ENCODE measurements around the gene ZNF675.
"Not testable (repeated sequence)": the region's sequence is repeated elsewhere in the genome, so short reads cannot be mapped to it uniquely, and the experiment has no call there.

Gene ZNF675

DNA sequence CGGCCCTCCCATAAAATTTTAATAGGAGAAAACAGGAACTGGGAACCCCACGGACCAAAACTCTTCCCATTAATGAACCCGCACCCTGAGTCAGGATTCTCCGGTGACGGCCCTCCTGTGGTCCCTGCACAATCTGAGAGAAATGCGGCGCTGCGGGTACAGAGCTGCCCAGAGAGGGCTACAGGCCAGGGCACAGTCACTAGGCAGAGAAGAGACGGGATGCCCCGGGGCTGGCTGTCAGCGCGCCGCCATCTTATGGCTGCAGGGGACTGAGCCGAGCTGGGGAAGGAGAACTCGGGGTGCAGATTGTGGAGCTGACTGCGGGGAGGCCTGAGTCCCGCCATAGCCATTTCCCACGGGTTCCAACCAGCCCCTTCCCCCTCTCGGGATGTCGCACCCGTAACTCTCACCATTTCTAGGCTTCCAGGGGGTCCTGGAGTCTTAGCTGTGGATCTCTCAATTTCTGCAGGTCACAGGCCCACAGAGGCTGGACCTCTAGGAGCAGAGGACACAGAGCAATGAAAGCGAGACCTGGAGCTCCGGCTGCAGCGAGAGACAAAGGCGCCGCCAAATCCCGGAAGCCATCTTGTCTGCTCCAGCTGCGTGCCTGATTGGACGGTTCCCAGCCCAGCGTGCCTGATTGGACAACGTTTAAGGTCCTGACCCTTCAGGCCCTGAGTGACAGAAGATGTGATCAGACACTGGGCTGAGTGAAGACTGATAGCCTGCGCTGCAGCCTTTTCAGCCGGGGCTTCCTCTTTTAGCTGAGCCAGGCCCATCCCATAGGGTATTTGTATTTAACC is at the start of gene ZNF675:
ZNF675 (minus strand) TSS at position 592 of the 803 bp plus-strand sequence; CDS start at position 413, 179 bp downstream.
- DNase-seq (ENCODE audit: low read depth in 2 of 2) = peak; percentile 55 to 68

DNA sequence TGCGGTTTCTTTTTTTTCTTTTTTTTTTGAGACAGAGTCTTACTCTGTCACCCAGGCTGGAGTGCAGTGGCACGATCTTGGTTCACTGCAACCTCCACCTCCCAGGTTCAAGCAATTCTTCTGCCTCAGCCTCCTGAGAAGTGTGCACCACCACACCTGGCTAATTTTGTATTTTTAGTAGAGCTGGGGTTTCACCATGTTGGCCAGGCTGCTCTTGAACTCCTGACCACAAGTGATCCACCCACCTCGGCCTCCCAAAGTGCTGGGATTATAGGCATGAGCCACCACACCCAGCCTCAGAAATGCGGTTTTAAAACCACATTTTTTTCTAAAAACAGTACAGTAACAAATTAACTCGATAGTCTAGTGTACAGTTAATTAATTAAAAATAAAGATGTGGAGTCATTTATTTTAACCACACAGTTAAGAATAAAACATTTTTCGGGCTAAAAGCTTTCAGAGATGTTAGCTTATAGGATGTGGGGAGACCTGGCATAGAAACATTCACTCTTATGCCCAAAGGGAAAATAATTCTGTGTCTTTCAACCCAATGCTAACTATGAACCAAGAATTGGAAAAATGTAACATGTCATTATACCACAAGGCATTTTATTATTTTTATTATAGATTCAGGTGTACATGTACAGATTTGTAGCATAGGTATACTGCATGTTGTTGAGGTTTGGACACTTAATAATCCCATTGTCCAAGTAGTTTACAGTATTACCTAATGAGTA is 43.9 kb upstream of the ZNF675 start:
- not testable (repeated sequence) for DNase-seq (ENCODE audit: low read depth in 2 of 2)

DNA sequence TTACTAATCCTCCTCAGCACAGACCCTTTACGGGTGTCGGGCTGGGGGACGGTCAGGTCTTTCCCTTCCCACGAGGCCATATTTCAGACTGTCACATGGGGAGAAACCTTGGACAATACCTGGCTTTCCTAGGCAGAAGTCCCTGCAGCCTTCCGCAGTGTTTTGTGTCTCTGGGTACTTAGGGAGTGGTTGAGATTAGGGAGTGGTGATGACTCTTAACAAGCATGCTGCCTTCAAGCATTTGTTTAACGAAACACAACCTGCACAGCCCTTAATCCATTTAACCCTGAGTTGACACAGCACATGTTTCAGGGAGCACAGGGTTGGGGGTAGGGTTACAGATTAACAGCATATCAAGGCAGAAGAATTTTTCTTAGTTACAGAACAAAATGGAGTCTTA is 37.1 kb upstream of the ZNF675 start:
- DNase-seq (ENCODE audit: low read depth in 2 of 2) = not testable (repeated sequence)

DNA sequence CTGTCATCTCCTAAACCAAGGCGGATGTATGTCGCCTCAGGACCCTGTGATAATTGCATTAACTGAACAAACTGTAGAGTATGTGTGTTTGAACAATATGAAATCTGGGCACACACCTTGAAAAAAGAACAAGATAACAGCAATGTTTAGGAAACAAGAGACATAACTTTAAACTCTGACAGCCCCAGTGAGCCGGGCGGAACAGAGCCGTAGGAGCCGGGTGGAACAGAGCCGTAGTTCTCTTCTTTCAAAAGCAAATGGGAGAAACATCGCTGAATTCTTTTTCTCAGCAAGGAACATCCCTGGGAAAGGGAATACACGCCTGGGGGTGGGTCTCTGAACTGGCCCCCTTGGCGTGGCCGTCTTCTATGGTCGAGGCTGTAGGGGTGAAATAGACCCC is 31.8 kb upstream of the ZNF675 start:
- DNase-seq (ENCODE audit: low read depth in 2 of 2) = no peak

DNA sequence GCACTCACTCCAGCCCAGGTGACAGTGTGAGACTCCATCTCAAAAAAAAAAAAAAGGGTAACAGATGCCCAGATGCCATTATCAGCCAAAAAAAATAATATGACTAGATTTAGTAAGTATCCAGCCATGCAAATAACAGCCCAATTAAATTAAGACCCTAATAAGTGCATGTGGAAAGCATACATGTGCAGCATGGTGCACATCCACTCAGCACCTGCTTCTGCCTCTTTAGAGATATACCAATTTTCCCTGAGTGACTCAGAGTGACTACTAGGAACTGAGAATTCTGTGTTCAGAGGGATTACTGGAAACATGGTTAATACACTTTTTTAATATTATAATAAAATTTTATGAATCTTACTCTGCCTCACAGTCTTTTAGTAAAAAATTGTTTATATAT is 29.8 kb upstream of the ZNF675 start:
- no peak for DNase-seq (ENCODE audit: low read depth in 2 of 2)

DNA sequence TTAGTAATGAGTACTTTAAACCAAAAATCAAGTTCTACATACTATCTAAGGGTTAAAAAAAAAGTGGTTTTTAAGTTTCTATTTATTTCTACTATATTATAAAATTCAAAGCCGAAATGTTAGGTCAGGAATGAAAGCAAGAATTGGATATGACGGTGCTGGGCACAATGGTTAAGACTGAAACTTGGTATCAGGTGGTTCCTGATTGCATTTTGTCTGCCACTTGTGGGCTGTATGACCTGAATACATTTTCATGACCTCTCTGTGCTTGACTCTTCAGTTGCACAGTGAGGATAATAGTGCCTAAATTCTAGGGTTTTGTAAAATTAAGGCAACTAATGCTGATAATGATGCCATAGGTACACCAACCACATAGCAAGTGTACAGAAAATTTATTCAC is 22.3 kb upstream of the ZNF675 start:
- DNase-seq (ENCODE audit: low read depth in 2 of 2) = no peak

DNA sequence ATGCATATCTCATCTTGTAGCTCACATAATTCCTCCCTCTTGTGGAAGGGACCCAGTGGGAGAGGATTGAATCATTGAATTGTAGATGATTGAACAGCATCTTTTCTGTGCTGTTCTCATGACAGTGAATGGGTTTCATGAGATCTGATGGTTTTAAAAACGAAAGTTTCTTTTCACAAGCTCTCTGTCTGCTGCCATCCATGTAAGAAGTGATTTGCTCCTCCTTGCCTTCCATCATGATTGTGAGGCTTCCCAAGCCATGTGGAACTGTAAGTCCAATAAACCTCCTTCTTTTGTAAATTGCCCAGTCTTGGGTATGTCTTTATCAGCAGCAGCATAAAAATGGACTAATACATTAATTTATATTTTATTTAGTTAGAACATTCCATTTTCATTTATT is 19.6 kb upstream of the ZNF675 start:
- DNase-seq (ENCODE audit: low read depth in 2 of 2) = no peak

DNA sequence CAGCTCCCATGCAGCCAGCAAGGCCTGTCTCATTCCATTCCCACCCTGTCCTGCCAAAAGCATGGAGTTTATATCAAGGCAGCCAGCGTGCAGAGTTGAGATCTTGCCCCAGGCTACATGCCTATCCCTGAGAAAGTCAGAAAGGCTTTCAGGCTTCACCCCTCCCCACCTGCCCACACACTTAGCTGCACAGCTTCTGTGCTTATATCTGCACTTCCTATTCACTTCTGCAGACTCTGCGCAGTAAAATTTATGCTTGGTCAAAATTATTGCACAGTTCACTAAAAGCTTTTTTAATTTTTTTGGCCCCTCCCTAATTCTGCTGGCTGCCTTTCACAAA is 12.5 kb upstream of the ZNF675 start:
- no peak for DNase-seq (ENCODE audit: low read depth in 2 of 2)

DNA sequence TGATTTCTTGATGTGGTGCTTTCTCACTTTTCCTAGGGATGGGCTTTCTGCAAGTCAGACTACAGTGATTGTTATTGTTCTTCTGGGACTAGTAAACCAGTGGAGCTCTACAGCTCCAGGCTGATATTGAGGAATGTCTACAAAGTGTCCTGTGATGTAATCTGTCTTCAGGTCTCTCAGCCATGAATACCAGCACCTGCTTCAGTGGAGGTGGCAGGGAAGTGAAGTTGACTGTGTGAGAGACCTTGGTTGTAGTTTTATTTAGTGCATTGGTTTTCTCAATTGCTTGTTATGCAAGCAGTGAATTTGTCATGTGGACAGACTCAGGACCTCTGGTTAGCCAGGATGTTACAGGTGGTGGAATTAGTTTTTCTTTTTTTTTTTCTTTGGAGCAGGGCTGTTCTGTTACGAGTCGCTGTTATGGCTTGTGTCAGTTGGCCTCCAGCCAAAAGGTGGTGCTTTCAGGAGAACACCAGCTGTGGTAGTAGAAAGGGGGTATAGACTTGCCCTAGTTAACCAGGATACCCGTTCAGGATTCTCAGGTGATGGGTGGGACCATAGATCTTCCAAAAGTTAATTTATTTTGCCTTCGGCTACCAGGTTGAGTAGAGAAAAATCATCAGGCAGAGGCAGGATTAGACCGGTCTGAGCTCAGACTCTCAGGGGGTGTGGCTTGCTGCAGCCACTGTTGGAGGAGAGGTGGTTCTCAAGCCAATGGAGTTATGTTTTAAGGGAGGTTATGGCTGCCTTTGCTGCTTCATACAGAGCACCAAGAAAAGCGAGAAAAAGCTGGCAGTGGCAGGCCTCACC is 11.9 kb upstream of the ZNF675 start:
- DNase-seq (ENCODE audit: low read depth in 2 of 2) = no peak

DNA sequence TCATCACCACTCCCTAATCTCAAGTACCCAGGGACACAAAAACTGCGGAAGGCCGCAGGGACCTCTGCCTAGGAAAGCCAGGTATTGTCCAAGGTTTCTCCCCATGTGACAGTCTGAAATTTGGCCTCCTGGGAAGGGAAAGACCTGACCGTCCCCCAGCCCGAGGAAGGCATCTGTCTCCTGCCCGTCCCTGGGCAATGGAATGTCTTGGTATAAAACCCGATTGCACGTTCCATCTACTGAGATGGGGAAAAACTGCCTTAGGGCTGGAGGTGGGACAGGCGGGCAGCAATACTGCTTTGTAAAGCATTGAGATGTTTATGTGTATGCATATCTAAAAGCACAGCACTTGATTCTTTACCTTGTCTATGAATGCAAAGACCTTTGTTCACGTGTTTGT is 5.9 kb upstream of the ZNF675 start:
- DNase-seq (ENCODE audit: low read depth in 2 of 2) = not testable (repeated sequence)

DNA sequence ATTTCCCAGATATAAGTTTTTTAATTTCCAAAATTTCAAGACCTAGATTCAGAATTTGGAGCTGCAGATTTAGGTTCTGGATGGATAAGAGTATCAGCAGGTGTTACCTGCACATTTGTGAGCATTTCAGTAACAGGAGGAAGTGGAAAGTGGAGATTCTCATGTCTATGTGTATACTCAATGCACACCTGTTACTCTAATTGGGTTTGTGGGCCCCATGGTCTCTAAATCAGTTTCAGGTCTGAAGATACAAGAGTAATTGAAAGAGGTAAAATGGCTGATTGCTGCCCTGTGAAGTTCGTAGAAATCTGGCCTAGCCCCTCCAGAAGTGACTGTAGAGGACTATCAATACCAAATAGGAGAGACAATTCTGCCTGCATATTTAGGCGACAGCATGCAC is 13.9 kb downstream of the ZNF675 start:
- no peak for DNase-seq (ENCODE audit: low read depth in 2 of 2)

DNA sequence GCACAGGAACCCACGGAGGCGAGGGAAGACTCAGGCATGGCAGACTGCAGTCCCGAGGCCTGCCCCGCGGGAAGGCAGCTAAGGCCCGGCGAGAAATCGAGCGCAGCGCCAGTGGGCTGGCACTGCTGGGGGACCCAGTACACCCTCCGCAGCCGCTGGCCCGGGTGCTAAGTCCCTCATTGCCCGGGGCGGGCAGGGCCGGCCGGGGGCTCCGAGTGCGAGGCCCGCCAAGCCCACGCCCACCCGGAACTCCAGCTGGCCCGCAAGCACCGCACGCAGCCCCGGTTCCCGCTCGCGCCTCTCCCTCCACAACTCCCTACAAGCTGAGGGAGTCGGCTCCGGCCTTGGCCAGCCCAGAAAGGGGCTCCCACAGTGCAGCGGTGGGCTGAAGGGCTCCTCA is 18.4 kb downstream of the ZNF675 start:
- not testable (repeated sequence) for DNase-seq (ENCODE audit: low read depth in 2 of 2)

DNA sequence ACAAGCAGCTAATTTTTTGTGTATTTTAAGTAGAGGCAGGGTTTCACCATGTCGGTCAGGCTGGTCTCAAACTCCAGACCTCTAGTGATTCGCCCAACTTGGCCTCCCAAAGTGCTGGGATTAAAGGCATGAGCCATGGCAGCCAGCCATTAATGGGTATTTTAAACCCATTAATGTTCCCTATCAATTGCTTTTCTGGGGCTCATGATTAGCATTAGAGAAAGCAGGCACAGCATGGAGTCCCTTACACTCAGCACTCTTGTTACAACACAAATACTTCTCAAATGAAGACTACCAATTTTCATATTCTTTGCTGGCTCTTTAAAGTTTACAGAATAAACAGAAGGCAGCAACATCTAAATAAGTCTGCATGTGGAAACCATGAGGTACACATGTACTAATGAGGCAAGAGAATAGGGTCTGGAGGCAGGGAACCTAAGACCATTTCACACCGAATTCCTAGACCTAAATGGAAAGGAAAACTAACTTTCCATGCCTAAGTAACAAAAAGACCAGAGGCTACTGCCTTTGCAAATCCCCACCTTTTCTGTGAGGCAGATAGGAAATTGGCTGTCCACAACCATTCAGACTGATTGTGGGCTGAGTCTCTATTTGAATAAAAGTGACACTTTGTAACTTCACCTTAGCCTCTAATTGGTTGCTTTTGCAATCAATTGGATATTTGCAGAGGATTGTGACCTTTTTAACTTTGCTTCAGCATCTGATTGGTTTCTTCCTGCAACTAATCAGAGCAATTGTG is 21.2 kb downstream of the ZNF675 start:
- no peak for DNase-seq (ENCODE audit: low read depth in 2 of 2)

DNA sequence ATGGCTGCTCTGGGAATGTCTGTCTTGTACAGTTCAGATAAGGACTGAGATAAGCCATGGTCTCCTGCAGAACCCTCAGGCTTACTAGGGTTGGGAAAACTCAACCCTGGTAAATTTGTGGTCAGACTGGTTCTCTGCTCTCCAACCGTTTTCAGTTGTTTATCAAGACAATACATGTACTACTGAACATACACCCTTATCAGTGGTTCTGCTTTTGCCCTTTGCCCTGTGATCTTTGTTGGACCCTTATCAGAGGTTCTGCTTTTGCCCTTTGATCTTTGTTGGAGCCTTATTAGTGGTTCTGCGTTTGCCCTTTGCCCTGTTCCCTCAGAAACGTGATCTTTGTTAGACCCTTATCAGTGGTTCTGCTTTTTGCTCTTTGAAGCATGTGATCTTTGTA is 37.2 kb downstream of the ZNF675 start:
- DNase-seq (ENCODE audit: low read depth in 2 of 2) = not testable (repeated sequence)
